GM18508 (cell line): ENCODE measurements around the gene F2.
"Not testable (repeated sequence)": the region's sequence is repeated elsewhere in the genome, so short reads cannot be mapped to it uniquely, and the experiment has no call there.

ENCODE experiments used
- ATAC-seq: cut with Tn5 transposase; IDR thresholded peaks from one replicate; pipeline ENCODE4 v1.9.1; 2021; ENCODE audit warnings: moderate number of reproducible peaks; ENCODE audit not compliant: insufficient read depth, unreplicated experiment

F2 gene

DNA sequence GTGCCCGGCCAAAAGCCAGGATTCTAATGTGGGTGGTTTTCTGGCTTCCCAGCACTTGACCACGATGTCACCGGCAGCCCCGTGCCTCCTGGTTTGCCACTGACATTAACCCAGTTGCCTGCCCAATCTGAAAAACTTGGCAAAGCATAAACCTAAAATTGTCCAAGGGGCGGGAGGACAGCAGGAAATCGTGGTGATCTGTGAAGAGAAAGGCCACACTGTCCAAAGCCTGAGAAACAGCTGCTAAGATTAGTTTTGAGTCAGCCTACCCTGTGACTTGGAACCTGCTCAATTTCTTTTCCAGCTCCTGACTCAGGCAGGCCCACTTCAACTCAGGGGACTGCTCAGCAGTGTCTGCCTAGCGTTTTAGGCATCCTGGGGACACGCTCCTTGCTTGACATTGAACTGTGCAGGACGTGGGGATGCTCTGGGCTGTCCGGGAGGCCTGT lies 8.2 kb upstream of the F2 start:
- ATAC-seq: no peak

DNA sequence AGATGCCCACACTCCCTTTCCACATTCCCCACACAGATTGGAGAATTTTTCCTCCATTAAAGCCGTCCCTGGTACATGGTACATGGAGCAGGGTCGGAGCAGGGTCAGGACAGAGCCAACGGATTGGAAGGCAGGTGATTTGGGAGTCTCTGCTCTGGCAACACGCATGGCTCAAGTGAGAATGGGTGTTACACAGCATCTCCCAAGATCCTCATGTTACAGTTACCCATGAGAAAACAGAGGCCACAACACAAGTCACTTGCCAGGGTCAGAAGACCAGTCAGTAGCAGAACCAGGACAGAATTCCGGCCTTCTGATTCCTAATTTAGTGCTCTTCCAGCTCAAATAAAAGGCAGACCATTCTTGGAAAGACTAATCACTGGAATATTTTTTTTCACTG lies 7.7 kb upstream of the F2 start:
- no peak for ATAC-seq

DNA sequence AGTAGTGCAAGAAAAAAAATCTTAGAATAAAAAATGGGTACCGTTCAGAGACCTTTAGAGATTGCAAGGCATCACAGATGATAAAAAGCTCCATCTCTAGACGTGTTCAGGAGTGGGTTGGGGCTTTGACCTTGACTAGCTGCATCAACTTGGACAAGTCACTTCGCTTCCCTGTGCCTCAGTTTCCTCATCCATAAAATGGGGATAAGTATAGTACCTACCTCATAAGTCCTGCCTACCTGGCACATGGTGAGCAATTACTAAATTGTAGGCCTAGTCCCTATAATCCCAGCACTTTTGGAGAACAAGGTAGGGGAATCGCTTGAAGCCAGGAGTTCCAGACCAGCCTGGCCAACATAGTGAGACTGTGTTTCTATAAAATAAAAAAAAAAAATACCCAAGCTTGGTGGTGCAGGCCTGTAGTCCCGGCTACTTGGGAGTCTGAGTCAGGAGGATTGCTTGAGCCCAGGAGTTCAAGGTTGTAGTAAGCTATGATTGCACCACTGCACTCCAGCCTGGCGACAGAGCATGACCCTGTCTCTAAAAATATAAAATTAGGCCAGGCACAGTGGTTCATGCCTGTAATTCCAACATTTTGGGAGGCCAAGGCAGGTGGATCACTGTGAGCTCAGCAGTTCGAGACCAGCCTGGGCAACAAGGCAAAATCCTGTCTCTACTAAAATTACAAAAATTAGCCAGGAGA lies 6.0 kb upstream of the F2 start:
- no peak for ATAC-seq

DNA sequence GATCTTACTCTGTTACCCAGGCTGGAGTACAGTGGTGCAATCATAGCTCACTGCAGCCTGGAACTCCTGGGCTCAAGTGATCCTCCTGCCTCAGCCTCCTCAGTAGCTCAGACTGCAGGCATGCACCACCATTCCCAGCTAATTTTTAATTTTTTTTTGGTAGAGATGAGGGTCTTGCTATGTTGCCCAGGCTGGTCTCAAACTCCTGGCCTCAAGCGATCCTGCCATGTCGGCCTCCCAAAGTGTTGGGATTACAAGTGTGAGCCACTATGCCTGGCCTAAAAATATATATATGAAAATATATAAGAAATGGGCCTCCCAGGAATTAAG lies 1.2 kb upstream of the F2 start:
- not testable (repeated sequence) for ATAC-seq

DNA sequence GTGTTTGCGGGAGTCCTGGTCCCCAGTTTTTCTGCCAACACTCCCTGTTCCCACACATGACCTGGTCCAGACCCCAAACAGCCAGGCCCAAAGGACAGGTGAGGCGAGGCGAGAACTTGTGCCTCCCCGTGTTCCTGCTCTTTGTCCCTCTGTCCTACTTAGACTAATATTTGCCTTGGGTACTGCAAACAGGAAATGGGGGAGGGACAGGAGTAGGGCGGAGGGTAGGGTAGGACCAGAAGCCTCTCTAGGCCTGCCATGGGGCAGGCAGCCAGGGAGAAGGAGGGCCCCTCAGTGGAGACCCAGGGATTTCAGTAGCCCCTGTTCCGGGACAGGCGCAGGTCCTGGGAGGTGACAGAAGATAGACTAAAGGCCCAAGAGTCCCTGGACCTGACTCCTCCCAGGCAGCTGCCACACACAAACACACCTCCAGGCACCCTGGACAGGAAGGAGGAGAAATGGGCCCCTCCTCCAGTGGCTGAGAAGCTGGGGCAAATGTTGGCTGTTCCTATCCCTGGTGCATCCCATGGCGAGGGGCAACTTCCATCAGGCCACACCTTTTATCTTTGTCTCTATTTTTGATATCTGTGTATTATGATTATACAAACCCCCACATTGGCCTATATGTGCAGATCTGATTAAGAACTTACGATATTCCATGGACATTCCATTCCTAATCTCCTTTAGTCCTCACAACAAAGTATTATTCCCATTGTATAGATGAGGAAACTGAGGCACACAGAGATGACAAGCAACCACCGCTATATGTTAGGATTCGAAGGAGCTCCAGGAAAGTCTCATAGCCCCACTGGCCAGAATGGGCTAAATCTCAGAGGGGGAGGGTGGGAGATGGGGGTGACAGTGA lies 626 bp upstream of the F2 start:
- ATAC-seq: no peak

DNA sequence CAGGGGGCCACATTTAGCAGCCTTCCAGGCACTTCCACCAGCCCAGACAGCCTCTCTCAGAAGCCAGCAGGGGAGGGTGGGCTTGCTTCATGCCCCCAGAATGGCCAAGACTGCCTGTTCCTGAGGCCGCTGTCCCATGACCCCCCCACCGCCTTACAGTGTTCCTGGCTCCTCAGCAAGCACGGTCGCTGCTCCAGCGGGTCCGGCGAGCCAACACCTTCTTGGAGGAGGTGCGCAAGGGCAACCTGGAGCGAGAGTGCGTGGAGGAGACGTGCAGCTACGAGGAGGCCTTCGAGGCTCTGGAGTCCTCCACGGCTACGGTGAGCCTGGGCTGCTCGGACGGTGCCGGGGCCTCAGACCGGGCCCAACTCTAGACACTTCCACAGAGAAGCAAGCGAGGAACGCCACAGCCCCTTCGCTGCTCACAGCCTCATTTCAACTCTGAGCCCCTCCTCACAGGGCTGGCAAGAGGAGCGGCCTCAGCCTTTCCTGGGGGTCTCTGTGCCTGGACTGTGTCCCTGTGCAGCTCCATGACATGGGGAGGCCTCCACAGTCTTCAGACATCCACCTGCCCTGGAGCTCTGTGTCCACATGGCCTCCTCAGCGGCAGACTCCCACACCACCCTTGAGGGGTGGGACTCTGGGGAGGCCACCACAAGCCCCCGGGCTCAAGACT lies 668 bp downstream of the F2 start:
- ATAC-seq: no peak

DNA sequence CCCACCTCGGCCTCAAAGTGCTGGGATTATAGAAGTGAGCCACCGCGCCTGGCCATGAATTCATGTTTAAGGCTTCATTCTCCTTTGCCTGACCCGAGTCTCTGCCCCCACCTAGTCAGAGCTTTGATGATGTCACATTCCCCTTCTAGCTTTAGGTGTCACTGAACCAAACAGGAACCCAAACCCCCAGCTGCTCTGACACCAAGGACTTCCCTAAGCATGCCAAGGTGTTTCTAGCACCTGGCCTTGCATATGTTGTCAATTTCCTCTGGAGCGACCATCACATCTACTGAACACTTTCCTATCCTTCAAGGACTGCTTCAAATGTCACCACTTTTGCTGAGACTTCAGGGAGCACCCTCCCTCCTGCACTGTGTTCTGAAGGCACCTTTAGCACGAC lies 2.3 kb downstream of the F2 start:
- ATAC-seq: no peak

DNA sequence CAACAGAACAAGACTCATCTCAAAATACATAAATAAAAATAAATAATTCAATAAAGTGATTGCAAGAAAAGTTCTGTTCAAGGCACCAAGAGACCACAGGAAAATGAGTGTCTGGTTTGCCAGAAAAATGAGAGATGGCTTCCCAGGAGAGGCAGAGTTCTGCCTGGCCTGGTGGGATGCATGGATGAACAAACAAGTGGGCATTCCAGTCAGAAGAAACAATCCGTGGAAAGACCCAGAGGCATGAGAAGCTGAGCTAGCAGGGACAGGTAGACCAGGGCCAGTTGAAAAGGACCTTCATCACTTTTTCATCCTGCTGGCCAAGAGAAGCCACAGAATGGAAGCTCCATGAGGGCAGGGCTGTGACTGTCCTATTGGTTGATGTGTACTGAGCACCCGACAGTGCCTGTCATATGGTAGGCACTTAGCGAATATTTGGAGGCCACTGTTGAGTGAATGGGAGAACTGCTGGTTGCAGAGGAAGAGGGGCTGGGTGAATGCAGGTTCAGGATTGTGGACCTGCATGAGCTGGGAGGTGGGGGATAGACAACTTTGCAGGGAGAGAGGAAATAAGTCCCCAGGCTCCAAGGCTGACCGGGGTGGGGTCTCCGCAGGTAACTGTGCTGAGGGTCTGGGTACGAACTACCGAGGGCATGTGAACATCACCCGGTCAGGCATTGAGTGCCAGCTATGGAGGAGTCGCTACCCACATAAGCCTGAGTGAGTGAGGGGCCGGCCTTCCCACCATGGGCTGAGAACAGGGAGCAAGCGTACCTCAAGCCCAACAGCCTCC lies 3.7 kb downstream of the F2 start:
- no peak for ATAC-seq

DNA sequence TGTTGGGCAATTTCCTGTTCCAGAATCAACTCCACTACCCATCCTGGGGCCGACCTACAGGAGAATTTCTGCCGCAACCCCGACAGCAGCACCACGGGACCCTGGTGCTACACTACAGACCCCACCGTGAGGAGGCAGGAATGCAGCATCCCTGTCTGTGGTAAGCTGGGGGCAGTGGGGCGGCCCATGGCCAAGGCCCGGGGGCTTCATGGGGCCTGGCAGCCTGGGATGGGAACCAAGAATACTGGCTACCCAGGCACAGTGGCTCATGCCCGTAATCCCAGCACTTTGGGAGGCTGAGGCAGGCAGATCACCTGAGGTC lies 4.3 kb downstream of the F2 start:
- ATAC-seq: no peak

DNA sequence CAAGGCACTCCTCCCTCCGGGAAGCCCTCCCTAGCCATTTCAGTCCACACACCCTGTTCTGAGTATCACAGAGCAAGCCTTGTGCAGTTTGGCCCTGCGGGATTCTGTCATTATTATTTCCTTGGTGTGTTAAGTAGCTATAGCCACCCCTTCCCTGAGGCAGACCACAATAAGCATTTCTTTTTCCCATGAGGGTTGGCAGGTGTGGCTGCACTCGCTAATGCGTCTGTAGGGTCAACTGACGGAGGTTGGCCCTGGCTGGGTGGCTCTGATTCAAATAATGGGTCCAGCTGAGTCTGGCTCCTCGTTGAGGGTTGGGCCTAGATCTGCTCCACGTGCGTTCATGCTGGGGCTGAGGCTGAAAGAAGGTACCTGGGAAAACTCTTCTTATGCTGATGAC lies 5.1 kb downstream of the F2 start:
- no peak for ATAC-seq

DNA sequence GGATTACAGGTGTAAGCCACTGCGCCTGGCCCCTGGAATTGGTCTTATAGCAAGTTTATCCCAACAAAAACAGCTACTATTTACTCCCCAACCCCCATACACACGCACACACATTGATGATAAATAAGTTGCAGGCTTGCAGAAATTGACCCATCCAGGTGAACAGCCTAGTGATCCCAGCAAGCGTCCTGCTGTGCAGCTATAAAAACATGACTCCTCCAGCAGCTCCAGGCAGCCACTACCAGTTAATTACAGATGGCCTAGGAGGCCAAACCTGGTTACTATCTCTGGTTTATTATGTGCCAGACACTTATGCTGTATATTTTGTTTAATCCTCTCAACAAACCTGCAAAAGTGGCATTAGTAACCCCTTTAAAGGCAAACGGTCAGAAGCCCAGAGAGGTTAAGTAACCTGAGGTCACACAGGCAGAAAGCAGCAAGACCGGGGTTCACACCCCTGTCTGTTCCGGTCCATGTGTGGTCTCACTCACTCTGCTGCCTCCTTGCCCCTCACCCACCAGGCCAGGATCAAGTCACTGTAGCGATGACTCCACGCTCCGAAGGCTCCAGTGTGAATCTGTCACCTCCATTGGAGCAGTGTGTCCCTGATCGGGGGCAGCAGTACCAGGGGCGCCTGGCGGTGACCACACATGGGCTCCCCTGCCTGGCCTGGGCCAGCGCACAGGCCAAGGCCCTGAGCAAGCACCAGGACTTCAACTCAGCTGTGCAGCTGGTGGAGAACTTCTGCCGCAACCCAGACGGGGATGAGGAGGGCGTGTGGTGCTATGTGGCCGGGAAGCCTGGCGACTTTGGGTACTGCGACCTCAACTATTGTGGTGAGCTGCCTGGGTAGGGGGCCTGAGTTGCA lies 6.6 kb downstream of the F2 start:
- no peak for ATAC-seq

DNA sequence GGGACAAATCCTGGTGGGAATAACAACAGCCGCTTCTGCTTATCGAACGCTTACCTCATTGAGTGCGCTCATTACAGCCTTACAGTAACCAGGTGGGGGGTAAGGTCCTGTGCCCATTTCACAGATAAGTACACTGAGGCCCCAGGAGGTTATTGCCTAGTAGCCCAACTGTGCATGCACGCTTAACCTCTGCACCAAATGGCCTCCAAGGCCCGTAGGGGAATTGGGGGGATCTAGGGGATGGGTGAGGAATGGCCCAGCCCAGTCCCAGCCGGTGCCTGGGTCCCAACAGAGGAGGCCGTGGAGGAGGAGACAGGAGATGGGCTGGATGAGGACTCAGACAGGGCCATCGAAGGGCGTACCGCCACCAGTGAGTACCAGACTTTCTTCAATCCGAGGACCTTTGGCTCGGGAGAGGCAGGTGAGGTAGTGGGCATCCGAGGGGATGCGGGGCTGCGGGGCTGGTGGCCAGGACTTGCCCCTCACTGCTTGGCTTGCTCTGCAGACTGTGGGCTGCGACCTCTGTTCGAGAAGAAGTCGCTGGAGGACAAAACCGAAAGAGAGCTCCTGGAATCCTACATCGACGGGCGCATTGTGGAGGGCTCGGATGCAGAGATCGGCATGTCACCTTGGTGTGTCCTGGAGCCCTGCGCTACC lies 7.3 kb downstream of the F2 start:
- ATAC-seq: no peak

DNA sequence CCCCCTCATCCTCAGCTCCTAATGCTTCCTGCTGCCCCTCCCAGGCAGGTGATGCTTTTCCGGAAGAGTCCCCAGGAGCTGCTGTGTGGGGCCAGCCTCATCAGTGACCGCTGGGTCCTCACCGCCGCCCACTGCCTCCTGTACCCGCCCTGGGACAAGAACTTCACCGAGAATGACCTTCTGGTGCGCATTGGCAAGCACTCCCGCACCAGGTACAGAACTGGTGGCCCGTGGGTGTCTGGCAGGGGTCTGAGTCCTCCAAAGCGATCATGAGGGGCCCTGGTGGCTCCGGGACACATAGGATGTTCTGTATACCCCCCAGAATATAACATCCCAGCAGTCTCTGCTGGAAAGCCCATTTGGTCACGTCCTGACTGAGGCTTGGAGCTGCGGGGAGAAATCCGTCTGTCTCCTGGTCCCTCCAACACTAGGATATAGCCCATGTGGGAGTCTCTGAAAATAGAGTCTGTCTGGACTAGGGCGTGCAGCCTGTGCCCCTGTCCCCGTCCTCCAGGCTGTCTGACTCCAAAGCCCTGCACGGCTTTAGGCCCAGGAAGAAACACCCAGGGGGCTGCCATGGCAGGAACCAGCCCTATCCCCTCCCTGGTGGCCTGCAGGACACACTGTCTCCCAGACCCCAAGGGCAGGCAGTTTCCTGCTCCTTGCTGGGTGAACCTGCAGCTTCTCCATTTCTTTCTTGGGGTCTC lies 9.1 kb downstream of the F2 start:
- ATAC-seq: no peak

DNA sequence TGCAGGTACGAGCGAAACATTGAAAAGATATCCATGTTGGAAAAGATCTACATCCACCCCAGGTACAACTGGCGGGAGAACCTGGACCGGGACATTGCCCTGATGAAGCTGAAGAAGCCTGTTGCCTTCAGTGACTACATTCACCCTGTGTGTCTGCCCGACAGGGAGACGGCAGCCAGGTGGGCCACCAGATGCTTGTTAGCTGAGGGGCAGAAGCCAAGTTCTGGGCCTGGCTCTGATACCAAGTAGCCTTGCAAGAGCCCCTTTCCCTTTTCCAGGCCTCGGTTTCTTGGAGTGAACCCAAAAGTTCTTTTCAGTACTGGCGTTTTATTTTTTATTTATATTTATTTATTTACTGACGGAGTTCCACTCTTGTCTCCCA lies 9.6 kb downstream of the F2 start:
- no peak for ATAC-seq

DNA sequence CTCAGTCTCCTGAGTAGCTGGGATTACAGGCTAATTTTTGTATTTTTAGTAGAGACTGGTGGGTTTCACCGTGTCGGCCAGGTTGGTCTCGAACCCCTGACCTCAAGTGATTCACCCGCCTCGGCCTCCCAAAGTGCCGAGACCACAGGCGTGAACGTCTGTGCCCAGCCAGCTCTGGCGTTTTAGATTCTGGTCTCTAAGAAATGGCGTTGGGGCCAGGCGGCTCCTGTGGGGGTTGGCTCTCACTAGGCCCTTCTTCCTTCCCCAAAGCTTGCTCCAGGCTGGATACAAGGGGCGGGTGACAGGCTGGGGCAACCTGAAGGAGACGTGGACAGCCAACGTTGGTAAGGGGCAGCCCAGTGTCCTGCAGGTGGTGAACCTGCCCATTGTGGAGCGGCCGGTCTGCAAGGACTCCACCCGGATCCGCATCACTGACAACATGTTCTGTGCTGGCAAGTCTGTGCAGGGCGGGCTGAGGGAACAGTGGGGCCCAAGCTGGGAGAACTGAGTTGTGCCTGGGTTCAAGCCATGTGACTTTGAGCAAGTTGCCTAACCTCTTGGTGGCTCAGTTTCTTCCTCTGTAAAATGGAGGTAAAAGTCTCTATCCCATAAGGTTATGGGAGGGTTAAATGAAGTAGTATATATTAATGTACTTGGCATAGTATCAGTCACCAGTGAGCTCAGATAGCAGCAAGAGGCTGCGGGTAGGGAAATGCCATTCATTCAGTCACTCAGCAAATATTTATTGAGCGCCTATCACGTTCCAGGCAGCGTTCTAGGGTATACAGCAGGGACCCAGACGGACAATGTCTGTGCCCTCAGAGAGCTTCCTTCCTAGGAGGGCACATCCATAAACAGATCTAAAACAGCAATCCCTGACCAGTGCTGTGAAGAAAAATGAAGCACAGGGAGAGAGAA lies 10.4 kb downstream of the F2 start:
- ATAC-seq: no peak

DNA sequence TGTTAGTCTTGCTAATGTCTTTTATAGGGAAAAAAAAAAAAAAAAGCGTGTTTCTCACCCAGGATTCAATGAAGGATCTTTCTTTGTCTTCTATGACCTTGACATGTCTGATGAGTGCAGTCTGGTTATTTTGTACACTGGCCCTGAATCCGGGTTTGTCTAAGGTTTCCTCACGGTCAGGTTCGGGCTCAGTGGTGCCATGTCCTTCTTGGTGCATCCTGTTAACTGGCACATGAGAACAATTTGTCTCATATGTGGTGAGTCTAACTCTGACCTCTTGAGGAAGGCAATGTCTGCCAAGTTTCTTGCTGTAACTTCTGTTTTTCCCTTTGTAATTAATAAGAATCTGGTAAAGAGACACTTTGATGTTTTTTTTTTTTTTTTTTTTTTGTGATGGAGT lies 12.5 kb downstream of the F2 start:
- no peak for ATAC-seq

DNA sequence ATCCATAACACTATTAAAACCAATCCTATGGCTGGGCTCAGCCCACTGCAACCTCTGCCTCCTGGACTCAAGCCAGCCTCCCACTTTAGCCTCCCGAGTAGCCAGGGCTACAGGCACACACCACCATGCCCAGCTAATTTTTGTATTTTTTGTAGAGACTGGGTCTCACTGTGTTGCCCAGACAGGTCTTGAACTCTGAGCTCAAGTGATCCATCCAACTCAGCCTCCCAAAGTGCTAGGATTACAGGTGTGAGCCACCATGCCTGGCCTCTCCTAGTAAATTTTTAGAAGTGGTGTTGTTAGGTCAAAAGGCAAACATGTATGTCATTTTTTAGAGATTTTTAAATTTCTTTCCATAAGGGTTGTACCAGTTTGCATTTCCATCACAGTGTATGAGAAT lies 14.2 kb downstream of the F2 start:
- ATAC-seq: no peak

DNA sequence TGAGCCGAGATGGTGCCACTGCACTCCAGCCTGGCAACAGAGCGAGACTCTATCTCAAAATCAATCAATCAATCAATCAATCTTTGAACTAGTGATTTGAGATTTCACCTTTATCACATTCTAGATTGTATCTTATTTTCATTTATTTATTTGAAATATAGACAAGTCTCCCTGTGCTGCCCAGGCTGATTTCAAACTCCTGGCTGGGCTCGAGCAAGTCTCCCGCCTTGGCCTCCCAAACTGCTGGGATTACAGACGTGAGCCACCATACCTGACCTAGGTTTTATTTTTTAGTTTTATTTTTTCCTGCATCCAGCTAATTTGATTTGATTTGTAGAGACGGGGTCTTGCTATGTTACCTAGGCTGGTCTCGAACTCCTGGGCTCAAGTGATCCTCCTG lies 17.1 kb downstream of the F2 start:
- ATAC-seq: no peak
